Fibroblast of lung (primary cell): ENCODE data around the gene GPR176. TPM values are rescaled to one million over a fixed set of nuclear protein-coding genes. Genes with fewer than 3 reads are reported as not detected.

Experiments
- DNase-seq, 2 donors: peaks; one replicate each; pipeline versions ENCODE4 v3.0.0 to v3.0.0-alpha.2; 2010; ENCODE audit warnings: low read depth in 2 of 2
- H2AFZ ChIP-seq: 2 replicates; pipeline ENCODE4 v1.5.1; 2012; ENCODE audit warnings: low read length, control low read depth, inconsistent platforms
- H3K27ac ChIP-seq: 2 replicates; pipeline ENCODE4 v1.5.1; 2011; ENCODE audit warnings: low read length, control low read depth; ENCODE audit not compliant: insufficient read depth
- H3K27me3 ChIP-seq: 2 replicates; pipeline ENCODE4 v1.5.1; 2011; ENCODE audit warnings: mild to moderate bottlenecking, low read length; ENCODE audit not compliant: control insufficient read depth, insufficient read depth
- H3K36me3 ChIP-seq: 2 replicates; pipeline ENCODE4 v1.5.1; 2011; ENCODE audit warnings: low read length; ENCODE audit not compliant: control insufficient read depth, insufficient read depth
- H3K4me1 ChIP-seq: 2 replicates; pipeline ENCODE4 v1.5.1; 2011; ENCODE audit warnings: low read length; ENCODE audit not compliant: control insufficient read depth, insufficient read depth; ENCODE audit errors: extremely low read depth
- H3K4me2 ChIP-seq: 2 replicates; pipeline ENCODE4 v1.5.1; 2011; ENCODE audit warnings: low read length, control low read depth; ENCODE audit not compliant: insufficient read depth; ENCODE audit errors: extremely low read depth
- H3K4me3 ChIP-seq, 4 experiments: fragments of 200-600 bp in 1 of 4; sonication (generic) in 1 of 4; replicated peaks in 1 of 4; 2 replicates each; pipeline ENCODE4 v1.5.1; 2011 to 2016; ENCODE audit warnings: low read length in 4 of 4, low read depth in 3 of 4, mild to moderate bottlenecking in 3 of 4, control low read depth in 2 of 4, inconsistent platforms in 1 of 4, mixed read lengths in 1 of 4; ENCODE audit not compliant: insufficient read depth in 1 of 4; ENCODE audit errors: control extremely low read depth in 1 of 4
- H3K79me2 ChIP-seq: 2 replicates; pipeline ENCODE4 v1.5.1; 2012; ENCODE audit warnings: mild to moderate bottlenecking, low read length, inconsistent platforms; ENCODE audit not compliant: control insufficient read depth, insufficient read depth
- H3K9ac ChIP-seq: 2 replicates; pipeline ENCODE4 v1.5.1; 2011; ENCODE audit warnings: mild to moderate bottlenecking, low read length, control low read depth; ENCODE audit not compliant: insufficient read depth
- H3K9me3 ChIP-seq: 2 replicates; pipeline ENCODE4 v1.5.1; 2012; ENCODE audit warnings: low read depth, low read length; ENCODE audit not compliant: control insufficient read depth, insufficient read depth
- H4K20me1 ChIP-seq: 2 replicates; pipeline ENCODE4 v1.5.1; 2011; ENCODE audit warnings: low read length; ENCODE audit not compliant: control insufficient read depth, insufficient read depth; ENCODE audit errors: extremely low read depth
- EZH2 ChIP-seq: IDR thresholded peaks from 2 replicates; pipeline ENCODE4 v1.5.1; 2012; ENCODE audit warnings: low read length, control low read depth, mild to moderate bottlenecking; ENCODE audit errors: missing control alignments
- polyA plus RNA-seq, 2 donors: library from polyadenylated mRNA; depleted of rRNA in 1 of 2; stranded (reverse) in 1 of 2; unstranded in 1 of 2; fragments of >200 nt; gene quantifications; 2 replicates each; pipeline ENCODE4 v1.2.1, GENCODE V29; 2011 to 2012; ENCODE audit warnings: missing spikeins in 1 of 2
- total RNA-seq: library from RNA; depleted of rRNA; stranded (reverse); fragments of >200 nt; gene quantifications from 2 replicates; pipeline ENCODE4 v1.2.1, GENCODE V29; 2014
- TF ChIP-seq, protein P1 (sequence below), 2 donors: IDR thresholded peaks in 1 of 2; conservative IDR thresholded peaks in 1 of 2; 1 replicate in 1 of 2; 2 replicates in 1 of 2; pipeline ENCODE4 v1.5.1; 2011 to 2012; ENCODE audit warnings: low read length in 2 of 2, control low read depth in 1 of 2, inconsistent platforms in 1 of 2, low read depth in 1 of 2, mild to moderate bottlenecking in 1 of 2

Gene GPR176
- total and polyA plus RNA-seq, 2 donors (not counting 1 experiment from before 2014, with no cell fraction given): 124 to 179 TPM

DNA sequence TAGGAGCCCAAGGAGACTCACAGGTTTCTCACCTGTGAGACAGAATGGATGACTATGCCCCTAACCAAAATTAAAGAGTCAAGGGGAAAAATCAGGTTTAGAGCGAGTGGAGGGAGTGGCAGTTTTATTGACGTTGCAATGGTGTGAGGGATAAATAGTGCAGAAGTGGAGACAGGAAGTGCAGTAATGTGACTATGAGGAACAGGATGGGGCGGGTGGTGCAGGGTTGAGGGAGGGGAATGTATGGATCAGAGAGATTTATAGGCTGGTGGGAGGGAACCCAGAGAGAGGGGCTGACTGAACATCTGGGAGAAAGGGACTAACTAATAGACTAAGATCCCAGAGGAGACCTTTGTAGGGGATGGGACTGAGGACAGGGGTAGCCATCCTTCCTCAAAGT is 40.3 kb upstream of the GPR176 start:
- Histone ChIP-seq H3K27ac (no peak overlapping the region), H2AFZ (no peak overlapping the region), H3K4me3 (no peak overlapping the region), H3K4me1 (no peaks in the 10 kb centered on the region), H3K4me2 (no peak overlapping the region), H3K9me3 (no peaks in the 10 kb centered on the region), H3K27me3 (no peaks in the 10 kb centered on the region), H3K9ac (no peak overlapping the region), H3K36me3 (peaks cover 7% of the 10 kb centered on the region), H4K20me1 (no peaks in the 10 kb centered on the region), H3K79me2 (no peaks in the 10 kb centered on the region)
- no peak for TF ChIP-seq EZH2
- TF ChIP-seq, protein P1, sequence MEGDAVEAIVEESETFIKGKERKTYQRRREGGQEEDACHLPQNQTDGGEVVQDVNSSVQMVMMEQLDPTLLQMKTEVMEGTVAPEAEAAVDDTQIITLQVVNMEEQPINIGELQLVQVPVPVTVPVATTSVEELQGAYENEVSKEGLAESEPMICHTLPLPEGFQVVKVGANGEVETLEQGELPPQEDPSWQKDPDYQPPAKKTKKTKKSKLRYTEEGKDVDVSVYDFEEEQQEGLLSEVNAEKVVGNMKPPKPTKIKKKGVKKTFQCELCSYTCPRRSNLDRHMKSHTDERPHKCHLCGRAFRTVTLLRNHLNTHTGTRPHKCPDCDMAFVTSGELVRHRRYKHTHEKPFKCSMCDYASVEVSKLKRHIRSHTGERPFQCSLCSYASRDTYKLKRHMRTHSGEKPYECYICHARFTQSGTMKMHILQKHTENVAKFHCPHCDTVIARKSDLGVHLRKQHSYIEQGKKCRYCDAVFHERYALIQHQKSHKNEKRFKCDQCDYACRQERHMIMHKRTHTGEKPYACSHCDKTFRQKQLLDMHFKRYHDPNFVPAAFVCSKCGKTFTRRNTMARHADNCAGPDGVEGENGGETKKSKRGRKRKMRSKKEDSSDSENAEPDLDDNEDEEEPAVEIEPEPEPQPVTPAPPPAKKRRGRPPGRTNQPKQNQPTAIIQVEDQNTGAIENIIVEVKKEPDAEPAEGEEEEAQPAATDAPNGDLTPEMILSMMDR (conservative IDR thresholded peaks at IDR 0.05 in 1 of 2, IDR thresholded peaks at IDR 0.05 in 1 of 2; ENCODE audit: low read depth in 1 of 2, low read length in 2 of 2): no peak
- DNase-seq: no peak

DNA sequence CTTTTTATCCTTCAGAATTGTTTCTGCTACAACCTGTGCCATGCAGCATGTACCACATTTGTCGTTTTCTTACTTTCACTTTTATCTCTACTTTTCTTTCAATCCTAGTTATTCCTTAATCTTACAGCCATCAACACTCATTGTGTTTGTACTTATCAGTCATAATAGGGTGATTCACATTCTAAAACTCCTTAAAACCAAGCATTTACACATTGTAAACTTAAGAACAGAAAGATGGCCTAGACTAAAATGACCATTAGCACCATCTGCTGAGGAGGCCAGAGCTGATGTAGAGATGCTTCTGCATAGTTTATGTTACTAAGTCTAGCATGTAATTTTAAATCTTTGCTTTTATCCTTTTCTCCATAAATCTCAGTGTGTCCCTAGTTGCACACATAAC is 39.3 kb upstream of the GPR176 start:
- H4K20me1 ChIP-seq: no peaks in the 10 kb centered on the region
- no peaks in the 10 kb centered on the region for H3K4me1 ChIP-seq
- H3K27ac ChIP-seq: no peak overlapping the region
- H3K9me3 ChIP-seq: no peaks in the 10 kb centered on the region
- peaks cover 7% of the 10 kb centered on the region for H3K36me3 ChIP-seq
- no peak overlapping the region for H3K4me3 ChIP-seq
- no peaks in the 10 kb centered on the region for H3K27me3 ChIP-seq
- no peak for TF ChIP-seq EZH2
- TF ChIP-seq, protein P1 (conservative IDR thresholded peaks at IDR 0.05 in 1 of 2, IDR thresholded peaks at IDR 0.05 in 1 of 2; ENCODE audit: low read depth in 1 of 2, low read length in 2 of 2): no peak
- H3K4me2 ChIP-seq: no peak overlapping the region
- no peak for DNase-seq
- no peak overlapping the region for H2AFZ ChIP-seq
- no peaks in the 10 kb centered on the region for H3K79me2 ChIP-seq
- H3K9ac ChIP-seq: no peak overlapping the region

DNA sequence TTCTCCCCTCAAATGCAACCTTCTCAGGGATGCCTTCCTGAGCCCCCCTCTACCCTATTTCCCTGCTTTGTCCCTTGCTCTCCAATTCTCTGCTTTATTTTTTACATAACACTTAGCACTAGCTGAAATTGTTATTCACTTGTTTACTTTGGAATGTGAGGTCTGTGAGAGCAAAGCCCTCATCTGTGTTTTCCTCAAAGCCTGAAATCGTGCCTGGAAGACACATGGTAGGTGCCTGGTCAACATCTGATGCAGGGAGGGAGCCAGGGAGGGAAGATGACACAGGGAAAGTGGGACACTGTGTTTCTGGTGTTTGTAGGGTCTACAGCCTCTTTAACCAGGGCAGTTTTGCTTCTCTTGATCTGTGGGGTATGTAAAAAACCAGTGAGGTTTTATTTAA is 37.4 kb upstream of the GPR176 start:
- no peak for DNase-seq
- Histone ChIP-seq H4K20me1 (no peaks in the 10 kb centered on the region), H3K9ac (no peak overlapping the region), H3K9me3 (no peaks in the 10 kb centered on the region), H2AFZ (no peak overlapping the region), H3K27ac (no peak overlapping the region), H3K4me2 (no peak overlapping the region), H3K79me2 (no peaks in the 10 kb centered on the region), H3K27me3 (no peaks in the 10 kb centered on the region), H3K4me1 (no peaks in the 10 kb centered on the region), H3K4me3 (no peak overlapping the region), H3K36me3 (peaks cover 9% of the 10 kb centered on the region)
- no peak for TF ChIP-seq EZH2
- TF ChIP-seq, protein P1 (conservative IDR thresholded peaks at IDR 0.05 in 1 of 2, IDR thresholded peaks at IDR 0.05 in 1 of 2; ENCODE audit: low read depth in 1 of 2, low read length in 2 of 2): no peak
